ENCODE measurements around the gene FAM171A1. TPM values are rescaled to one million over a fixed set of nuclear protein-coding genes. Genes with fewer than 3 reads are reported as not detected.
"Not testable (repeated sequence)": the region's sequence is repeated elsewhere in the genome, so short reads cannot be mapped to it uniquely, and the experiment has no call there.

FAM171A1 gene
- total and polyA plus RNA-seq, 5 donors, result 9.3 to 15.0 (median 13.6) TPM

DNA sequence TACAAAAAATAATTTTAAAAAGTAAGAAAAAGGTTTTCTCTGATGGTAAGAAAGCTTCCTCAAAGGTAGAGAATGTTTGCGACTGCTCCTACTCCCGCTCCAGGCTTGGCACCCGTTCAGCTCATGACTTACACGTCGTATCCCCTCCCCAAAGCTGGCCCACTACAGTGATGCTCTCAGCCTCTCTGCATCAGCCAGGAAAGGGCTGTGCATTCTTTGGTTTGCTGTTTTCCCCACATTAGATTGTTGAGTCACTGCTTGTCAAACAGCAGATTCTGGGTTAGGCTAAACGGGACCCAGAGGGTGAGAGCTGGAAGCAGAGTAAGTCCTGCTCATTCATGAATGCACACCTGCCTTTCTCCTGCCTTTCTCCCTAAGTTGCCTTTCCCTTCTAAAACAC is 147.9 kb downstream of the FAM171A1 start:
- WGBS, result 71% methylated on average over 6 of the region's 6 CpGs
- Histone ChIP-seq H3K27me3 (ENCODE audit: control insufficient read depth, insufficient read depth) (no peaks in the 10 kb centered on the region), H3K27ac (ENCODE audit: low read length) (no peak overlapping the region), H3K4me3 (ENCODE audit: low read length) (no peak overlapping the region), H3K9me3 (ENCODE audit: control insufficient read depth, low read length) (no peaks in the 10 kb centered on the region), H3K4me1 (ENCODE audit: control insufficient read depth, insufficient read depth, low read length) (no peaks in the 10 kb centered on the region)
- peak in 1 of 3 donors; percentile 39 for DNase-seq
- intact Hi-C loops (cut with DNase I), result no loop called here
- peak in 1 of 2 donors; percentile 43 for ATAC-seq

DNA sequence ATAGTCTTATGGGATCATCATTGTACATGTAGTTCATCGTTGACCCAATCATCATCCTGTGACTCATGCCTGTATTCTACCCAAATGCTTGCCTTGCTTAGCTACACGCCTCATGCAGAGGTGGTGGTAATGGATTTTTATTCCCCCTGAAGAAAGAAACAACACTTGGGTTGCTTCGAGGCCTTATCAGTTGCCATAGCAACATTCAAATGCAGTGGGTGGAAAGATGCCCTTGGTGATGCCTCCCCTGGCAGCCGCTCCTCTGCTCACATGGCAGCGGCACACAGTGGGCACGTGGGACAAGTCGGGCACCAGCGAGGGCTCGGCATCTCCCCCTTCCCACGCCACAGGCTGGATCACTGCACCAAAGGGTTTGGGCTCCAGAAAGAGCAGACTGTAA is 148.6 kb downstream of the FAM171A1 start:
- intact Hi-C loops (cut with DNase I), result no loop called here
- H3K4me3 ChIP-seq (ENCODE audit: low read length), result no peak overlapping the region
- no peaks in the 10 kb centered on the region for H3K27me3 ChIP-seq (ENCODE audit: control insufficient read depth, insufficient read depth)
- no peaks in the 10 kb centered on the region for H3K9me3 ChIP-seq (ENCODE audit: control insufficient read depth, low read length)
- no peaks in the 10 kb centered on the region for H3K4me1 ChIP-seq (ENCODE audit: control insufficient read depth, insufficient read depth, low read length)
- ATAC-seq, result no peak
- WGBS, result 83% methylated on average over 10 of the region's 10 CpGs
- H3K27ac ChIP-seq (ENCODE audit: low read length), result no peak overlapping the region
- DNase-seq, result no peak

DNA sequence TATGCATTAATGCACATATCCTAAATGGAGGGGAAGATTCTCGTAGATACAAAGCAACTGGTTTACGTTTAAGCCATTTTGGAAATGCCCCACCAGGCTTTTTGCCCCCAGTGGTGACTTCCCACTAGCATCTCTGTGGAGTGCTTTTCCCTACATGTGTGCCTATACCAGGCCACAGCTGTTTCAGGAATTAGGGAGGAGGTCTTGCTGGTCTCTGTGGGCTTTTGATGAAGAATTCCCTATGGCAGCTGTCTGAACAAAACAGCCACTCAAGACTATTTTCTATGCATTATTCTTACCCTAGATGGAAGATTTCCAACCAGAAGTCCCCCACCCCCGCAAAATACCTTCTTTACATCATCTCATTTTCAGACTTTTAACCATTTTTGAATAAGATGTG is 150.6 kb downstream of the FAM171A1 start:
- H3K27ac ChIP-seq (ENCODE audit: low read length), result no peak overlapping the region
- WGBS, result 92% methylated on average over 3 of the region's 3 CpGs
- intact Hi-C loops (cut with DNase I), result no loop called here
- no peak overlapping the region for H3K4me3 ChIP-seq (ENCODE audit: low read length)
- no peaks in the 10 kb centered on the region for H3K9me3 ChIP-seq (ENCODE audit: control insufficient read depth, low read length)
- H3K27me3 ChIP-seq (ENCODE audit: control insufficient read depth, insufficient read depth), result no peaks in the 10 kb centered on the region
- ATAC-seq (no peak), DNase-seq (no peak)
- no peaks in the 10 kb centered on the region for H3K4me1 ChIP-seq (ENCODE audit: control insufficient read depth, insufficient read depth, low read length)

- Histone ChIP-seq H3K4me3 (ENCODE audit: low read length) (no peak overlapping the region), H3K27me3 (ENCODE audit: control insufficient read depth, insufficient read depth) (no peaks in the 10 kb centered on the region), H3K27ac (ENCODE audit: low read length) (no peak overlapping the region), H3K4me1 (ENCODE audit: control insufficient read depth, insufficient read depth, low read length) (no peaks in the 10 kb centered on the region), H3K9me3 (ENCODE audit: control insufficient read depth, low read length) (no peaks in the 10 kb centered on the region)
- 95% methylated on average over 6 of the region's 6 CpGs for WGBS
- intact Hi-C loops (cut with DNase I), result no loop called here
- no peak for DNase-seq
- ATAC-seq, result no peak
Measured at GRCh38 chr10:15216700-15217099, 154.4 kb downstream of the FAM171A1 start.

DNA sequence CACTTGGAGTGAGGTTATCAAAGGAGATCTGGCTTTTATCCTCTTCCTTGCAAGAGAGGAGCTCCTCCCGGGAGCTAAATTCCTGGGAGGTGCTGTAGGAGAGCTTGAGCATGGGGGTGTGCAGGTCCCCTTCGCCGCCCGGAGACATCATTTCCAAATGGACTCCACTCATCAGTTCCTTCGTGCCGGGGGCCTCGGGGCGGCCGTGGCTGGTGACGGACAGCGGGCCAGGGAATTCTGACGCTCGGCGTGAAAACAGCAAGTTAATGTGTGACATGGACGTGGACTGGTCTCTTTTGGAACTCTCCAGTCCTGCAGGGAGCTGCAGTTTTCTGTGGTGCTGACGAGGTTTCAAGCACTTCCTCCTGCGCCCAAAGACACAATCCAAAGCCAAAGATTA is 156.9 kb downstream of the FAM171A1 start:
- no peaks in the 10 kb centered on the region for H3K4me1 ChIP-seq (ENCODE audit: control insufficient read depth, insufficient read depth, low read length)
- H3K27me3 ChIP-seq (ENCODE audit: control insufficient read depth, insufficient read depth), result no peaks in the 10 kb centered on the region
- no peak overlapping the region for H3K27ac ChIP-seq (ENCODE audit: low read length)
- no peak overlapping the region for H3K4me3 ChIP-seq (ENCODE audit: low read length)
- ATAC-seq (no peak), DNase-seq (no peak)
- H3K9me3 ChIP-seq (ENCODE audit: control insufficient read depth, low read length), result no peaks in the 10 kb centered on the region
- intact Hi-C loops (cut with DNase I), result loop anchor here in 2 of 4 donors (5.0 kb wide), 1 partner anchor 158 kb away; the partner anchor contains the start of gene FAM171A1 (in 2 of the 2)
- 87% methylated on average over 17 of the region's 17 CpGs for WGBS

DNA sequence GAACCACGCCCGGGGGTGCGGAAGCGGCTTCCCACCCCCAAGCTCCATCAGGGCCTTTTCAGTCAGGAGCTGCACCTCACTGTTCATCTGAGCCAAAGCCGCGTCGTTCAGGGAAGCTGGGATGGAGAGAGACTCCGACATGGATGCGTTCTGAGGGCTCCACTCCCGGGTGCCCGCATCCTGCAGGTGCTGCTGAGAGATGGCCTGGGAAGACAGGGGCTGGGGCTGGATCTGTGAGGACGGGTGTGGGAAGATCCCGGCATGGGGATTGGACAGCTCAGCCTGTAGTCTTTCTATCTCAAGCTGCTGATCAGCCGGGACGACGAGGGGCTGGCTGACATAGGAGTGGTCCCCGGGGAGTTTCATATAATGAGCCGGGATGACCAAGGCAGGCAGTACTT is 157.6 kb downstream of the FAM171A1 start:
- Histone ChIP-seq H3K4me3 (ENCODE audit: low read length) (no peak overlapping the region), H3K9me3 (ENCODE audit: control insufficient read depth, low read length) (no peaks in the 10 kb centered on the region), H3K4me1 (ENCODE audit: control insufficient read depth, insufficient read depth, low read length) (no peaks in the 10 kb centered on the region), H3K27me3 (ENCODE audit: control insufficient read depth, insufficient read depth) (no peaks in the 10 kb centered on the region), H3K27ac (ENCODE audit: low read length) (no peak overlapping the region)
- ATAC-seq (no peak), DNase-seq (no peak)
- 90% methylated on average over 18 of the region's 18 CpGs for WGBS
- intact Hi-C loops (cut with DNase I), result loop anchor here in 2 of 4 donors (5.0 kb wide), 1 partner anchor 159 kb away; the partner anchor contains the start of gene FAM171A1 (in 2 of the 2)

DNA sequence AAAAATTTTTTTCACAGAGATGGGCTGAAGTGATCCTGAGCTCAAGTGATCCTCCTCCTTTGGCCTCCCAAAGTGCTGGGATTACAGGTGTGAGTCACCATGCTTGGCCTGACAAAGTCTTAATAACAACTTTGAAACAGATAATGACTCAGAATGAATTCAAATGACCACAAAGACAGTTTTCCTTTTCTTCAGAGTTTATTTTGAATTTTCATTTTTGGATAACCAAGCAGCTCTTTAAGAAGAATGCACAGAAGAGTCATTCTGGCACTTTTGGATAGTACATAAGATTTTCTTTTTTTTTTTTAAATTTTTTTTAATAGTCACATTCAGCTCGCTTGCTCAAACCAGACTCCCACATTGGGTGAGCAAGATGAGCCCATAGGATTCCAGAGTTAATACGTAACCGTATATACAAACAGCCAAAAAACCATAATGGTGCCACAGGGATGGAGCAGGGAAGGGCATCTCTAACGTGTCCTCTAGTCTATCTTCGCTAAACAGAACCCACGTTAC is 159.6 kb downstream of the FAM171A1 start:
- H3K4me3 ChIP-seq (ENCODE audit: low read length), result no peak overlapping the region
- no peak for DNase-seq
- H3K9me3 ChIP-seq (ENCODE audit: control insufficient read depth, low read length), result no peaks in the 10 kb centered on the region
- WGBS, result 70% methylated on average over 6 of the region's 6 CpGs
- H3K27ac ChIP-seq (ENCODE audit: low read length), result no peak overlapping the region
- H3K4me1 ChIP-seq (ENCODE audit: control insufficient read depth, insufficient read depth, low read length), result no peaks in the 10 kb centered on the region
- no peaks in the 10 kb centered on the region for H3K27me3 ChIP-seq (ENCODE audit: control insufficient read depth, insufficient read depth)
- intact Hi-C loops (cut with DNase I), result loop anchor here in 3 of 4 donors (2.0 to 5.0 kb wide), 2 partner anchors 159 to 161 kb away; partner anchors contain the start of gene FAM171A1 (in 3 of the 3)
- ATAC-seq, result no peak

- no peaks in the 10 kb centered on the region for H3K4me1 ChIP-seq (ENCODE audit: control insufficient read depth, insufficient read depth, low read length)
- no peaks in the 10 kb centered on the region for H3K9me3 ChIP-seq (ENCODE audit: control insufficient read depth, low read length)
- no peak overlapping the region for H3K27ac ChIP-seq (ENCODE audit: low read length)
- intact Hi-C loops (cut with DNase I), result loop anchor here in 3 of 4 donors (2.0 to 5.0 kb wide), 2 partner anchors 160 to 162 kb away; partner anchors contain the start of gene FAM171A1 (in 3 of the 3)
- WGBS, result 77% methylated on average over 8 of the region's 8 CpGs
- DNase-seq (no peak), ATAC-seq (peak in 1 of 2 donors; percentile 15)
- no peaks in the 10 kb centered on the region for H3K27me3 ChIP-seq (ENCODE audit: control insufficient read depth, insufficient read depth)
- H3K4me3 ChIP-seq (ENCODE audit: low read length), result no peak overlapping the region
Measured at GRCh38 chr10:15210521-15210920, 160.6 kb downstream of the FAM171A1 start.

GRCh38 chr10:15209827-15210509 is 161.1 kb downstream of the FAM171A1 start:
- Histone ChIP-seq H3K27ac (ENCODE audit: low read length) (no peak overlapping the region), H3K9me3 (ENCODE audit: control insufficient read depth, low read length) (no peaks in the 10 kb centered on the region), H3K4me3 (ENCODE audit: low read length) (no peak overlapping the region), H3K27me3 (ENCODE audit: control insufficient read depth, insufficient read depth) (no peaks in the 10 kb centered on the region), H3K4me1 (ENCODE audit: control insufficient read depth, insufficient read depth, low read length) (no peaks in the 10 kb centered on the region)
- intact Hi-C loops (cut with DNase I), result loop anchor here in 3 of 4 donors (2.0 to 5.0 kb wide), 2 partner anchors 161 to 162 kb away; partner anchors contain the start of gene FAM171A1 (in 3 of the 3)
- 25% methylated on average over 14 of the region's 14 CpGs for WGBS
- ATAC-seq (peak; percentile 86 to 89), DNase-seq (peak; percentile 83 to 92 (median 84))

DNA sequence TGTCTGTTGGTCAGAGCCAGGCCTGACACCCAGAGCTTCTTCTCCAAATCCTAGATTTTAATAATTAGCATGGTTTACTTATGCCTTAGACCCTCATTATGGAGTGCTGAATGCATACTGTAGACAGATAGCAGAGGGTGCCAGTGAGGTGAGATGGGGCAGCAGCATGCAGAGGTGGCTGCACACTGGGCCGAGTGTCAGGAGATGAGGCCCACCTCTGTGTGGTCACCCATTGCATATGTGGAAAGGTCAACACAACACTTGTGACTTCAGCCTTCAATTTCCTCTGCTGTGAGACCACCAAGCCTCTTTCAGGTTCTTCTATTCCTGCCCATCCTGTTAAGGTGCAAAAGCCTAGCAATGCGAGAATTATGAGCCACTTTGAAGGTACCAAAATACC is 162.9 kb downstream of the FAM171A1 start:
- intact Hi-C loops (cut with DNase I), result no loop called here
- H3K27me3 ChIP-seq (ENCODE audit: control insufficient read depth, insufficient read depth), result no peaks in the 10 kb centered on the region
- DNase-seq (no peak), ATAC-seq (no peak)
- H3K4me3 ChIP-seq (ENCODE audit: low read length), result no peak overlapping the region
- H3K9me3 ChIP-seq (ENCODE audit: control insufficient read depth, low read length), result no peaks in the 10 kb centered on the region
- H3K4me1 ChIP-seq (ENCODE audit: control insufficient read depth, insufficient read depth, low read length), result no peaks in the 10 kb centered on the region
- H3K27ac ChIP-seq (ENCODE audit: low read length), result no peak overlapping the region
- WGBS, result 88% methylated on average over 2 of the region's 2 CpGs

- intact Hi-C loops (cut with DNase I); DNase-seq; H3K27me3 ChIP-seq (ENCODE audit: control insufficient read depth, insufficient read depth); H3K27ac ChIP-seq (ENCODE audit: low read length); H3K4me3 ChIP-seq (ENCODE audit: low read length); ATAC-seq; H3K4me1 ChIP-seq (ENCODE audit: control insufficient read depth, insufficient read depth, low read length); H3K9me3 ChIP-seq (ENCODE audit: control insufficient read depth, low read length): not testable (repeated sequence)
- 97% methylated on average over 4 of the region's 4 CpGs for WGBS
Measured at GRCh38 chr10:15207410-15207809, 163.7 kb downstream of the FAM171A1 start.

All from right cardiac atrium (tissue), 5 donors.